HCT116 (cell line): ENCODE measurements around the gene BECN2. TPM values are rescaled to one million over a fixed set of nuclear protein-coding genes. Genes with fewer than 3 reads are reported as not detected.

Experiments used
- ATAC-seq: fragments of 200-7000 bp; cut with Tn5 transposase; 2 replicates; pipeline ENCODE4 v1.9.1; 2020; ENCODE audit warnings: mild to moderate bottlenecking, moderate library complexity
- BruUV-seq: library from RNA; stranded (reverse); fragments of 400-500 nt; replicated peaks from 2 replicates; lab custom pipeline; 2021; lab: Mats Ljungman, UMichigan
- CTCF ChIA-PET: fragments of 300-600 bp; sonication (Branson Sonifier 250); formaldehyde crosslinking; loops from one replicate; lab custom pipeline; 2021; ENCODE audit warnings: antibody characterized with exemption; lab: Charles Lee
- POLR2A ChIA-PET: fragments of 300-600, 350-600 bp; sonication (Branson Sonifier 250); formaldehyde crosslinking; loops from one replicate; lab custom pipeline; 2021; ENCODE audit warnings: antibody characterized with exemption; lab: Charles Lee
- RAD21 ChIA-PET, 2 experiments: fragments of 300-600 bp; sonication (Branson Sonifier 250); formaldehyde crosslinking; loops; one replicate each; lab custom pipeline; 2023; ENCODE audit warnings: low total read pairs in 2 of 2; ENCODE audit not compliant: uncharacterized antibody in 2 of 2, unreplicated experiment in 2 of 2, low non-redundant PET in 1 of 2; lab: Charles Lee
- DNase-seq: peaks from one replicate; pipeline ENCODE4 v3.0.0-alpha.2; 2010; ENCODE audit warnings: low read depth, low spot score
- H2AFZ ChIP-seq: fragments of 200-600 bp; shearing (Covaris generic), sonication (generic); 2 replicates; pipeline ENCODE4 v1.6.1; 2017; ENCODE audit warnings: low read depth, mixed run types, mixed read lengths, antibody characterized with exemption, low read length; ENCODE audit not compliant: poor library complexity, severe bottlenecking
- H3K27ac ChIP-seq: 2 replicates; pipeline ENCODE4 v1.5.1; 2012; ENCODE audit warnings: low read depth, low read length
- H3K27me3 ChIP-seq: fragments of 200-600 bp; sonication (generic); 2 replicates; pipeline ENCODE4 v1.6.1; 2016; ENCODE audit warnings: mixed run types, low read length, mixed read lengths; ENCODE audit not compliant: insufficient read depth
- H3K36me3 ChIP-seq, 2 experiments: fragments of 200-500 bp in 1 of 2; fragments of 200-600 bp in 1 of 2; sonication (Bioruptor generic) in 1 of 2; sonication (generic) in 1 of 2; 2 replicates each; pipeline versions ENCODE4 v1.5.1 to v1.6.1; 2014 to 2016; ENCODE audit warnings: low read length in 2 of 2, inconsistent platforms in 1 of 2, mixed read lengths in 1 of 2, mixed run types in 1 of 2; ENCODE audit not compliant: insufficient read depth in 2 of 2, control insufficient read depth in 1 of 2
- H3K4me1 ChIP-seq, 2 experiments: fragments of 200-600 bp in 1 of 2; sonication (generic) in 1 of 2; 2 replicates each; pipeline versions ENCODE4 v1.5.1 to v1.6.1; 2012 to 2017; ENCODE audit warnings: low read length in 2 of 2, inconsistent platforms in 1 of 2, mild to moderate bottlenecking in 1 of 2, mixed read lengths in 1 of 2, mixed run types in 1 of 2, moderate library complexity in 1 of 2; ENCODE audit not compliant: insufficient read depth in 2 of 2, control insufficient read depth in 1 of 2
- H3K4me2 ChIP-seq: fragments of 200-600 bp; sonication (generic); 2 replicates; pipeline ENCODE4 v1.6.1; 2017; ENCODE audit warnings: mixed run types, low read length, mixed read lengths
- H3K4me3 ChIP-seq, 2 experiments: fragments of 200-600 bp in 1 of 2; sonication (generic) in 1 of 2; replicated peaks in 1 of 2; 2 replicates each; pipeline ENCODE4 v1.5.1; 2011 to 2016; ENCODE audit warnings: low read length in 2 of 2, control low read depth in 1 of 2, low read depth in 1 of 2, mild to moderate bottlenecking in 1 of 2, mixed read lengths in 1 of 2, mixed run types in 1 of 2
- H3K79me2 ChIP-seq: fragments of 200-600 bp; sonication (generic); 2 replicates; pipeline ENCODE4 v1.6.1; 2017; ENCODE audit warnings: mild to moderate bottlenecking, mixed run types, low read length, moderate library complexity, mixed read lengths; ENCODE audit not compliant: insufficient read depth
- H3K9ac ChIP-seq: fragments of 200-600 bp; sonication (generic); 2 replicates; pipeline ENCODE4 v1.6.1; 2016; ENCODE audit warnings: low read length, mixed read lengths
- H3K9me2 ChIP-seq: fragments of 200-600 bp; sonication (generic), shearing (Covaris generic); 2 replicates; pipeline ENCODE4 v1.6.1; 2017; ENCODE audit warnings: mixed run types, mild to moderate bottlenecking, moderate library complexity; ENCODE audit not compliant: insufficient read depth
- H3K9me3 ChIP-seq, 2 experiments: fragments of 200-500 bp in 1 of 2; fragments of 200-600 bp in 1 of 2; sonication (Bioruptor generic) in 1 of 2; sonication (generic) in 1 of 2; 2 replicates each; pipeline ENCODE4 v1.6.1; 2014 to 2017; ENCODE audit warnings: low read length in 2 of 2, mixed read lengths in 2 of 2, inconsistent platforms in 1 of 2, low read depth in 1 of 2, mild to moderate bottlenecking in 1 of 2, mixed run types in 1 of 2, moderate library complexity in 1 of 2; ENCODE audit not compliant: control insufficient read depth in 1 of 2, insufficient read depth in 1 of 2
- H4K20me1 ChIP-seq: fragments of 200-600 bp; sonication (generic), shearing (Covaris generic); 2 replicates; pipeline ENCODE4 v1.6.1; 2017; ENCODE audit warnings: mixed run types, mild to moderate bottlenecking, moderate library complexity; ENCODE audit not compliant: insufficient read depth
- CEBPB ChIP-seq: IDR thresholded peaks from 2 replicates; pipeline ENCODE4 v1.6.1; 2012; ENCODE audit warnings: low read depth
- EGR1 ChIP-seq: IDR thresholded peaks from 2 replicates; pipeline ENCODE4 v1.6.1; 2012; ENCODE audit warnings: low read depth
- ELF1 ChIP-seq: IDR thresholded peaks from 2 replicates; pipeline ENCODE4 v1.6.1; 2012; ENCODE audit warnings: low read depth, borderline replicate concordance
- EZH2phosphoT487 ChIP-seq: fragments of 200-600 bp; IDR thresholded peaks from 2 replicates; pipeline ENCODE4 v1.6.1; 2018; ENCODE audit warnings: antibody characterized with exemption, borderline replicate concordance
- FOSL1 ChIP-seq: IDR thresholded peaks from 2 replicates; pipeline ENCODE4 v1.6.1; 2012; ENCODE audit warnings: low read depth
- POLR2A ChIP-seq: IDR thresholded peaks from 2 replicates; pipeline ENCODE4 v1.7.0; 2011; ENCODE audit warnings: borderline replicate concordance; ENCODE audit not compliant: insufficient read depth, insufficient read length; ENCODE audit errors: extremely low read depth
- POLR2AphosphoS5 ChIP-seq: IDR thresholded peaks from 2 replicates; pipeline ENCODE4 v1.6.1; 2011; ENCODE audit warnings: mild to moderate bottlenecking, low read depth, low read length, moderate library complexity
- SIN3A ChIP-seq: IDR thresholded peaks from 2 replicates; pipeline ENCODE4 v1.6.1; 2012; ENCODE audit warnings: low read depth
- SP1 ChIP-seq: IDR thresholded peaks from 2 replicates; pipeline ENCODE4 v1.6.1; 2012; ENCODE audit warnings: low read depth
- SRF ChIP-seq: IDR thresholded peaks from 2 replicates; pipeline ENCODE4 v1.6.1; 2012; ENCODE audit warnings: low read depth
- intact Hi-C: fragments of 100-400 bp; cut with micrococcal nuclease; formaldehyde crosslinking; loops from 2 replicates; pipeline ENCODE4 v1.10.0; 2022
- total RNA-seq: library from RNA; stranded (reverse); gene quantifications from one replicate; pipeline ENCODE4 v1.2.1, GENCODE V29; 2021; ENCODE audit not compliant: unreplicated experiment
- TF ChIP-seq, protein P1 (sequence below): IDR thresholded peaks from 2 replicates; pipeline ENCODE4 v1.6.1; 2012; ENCODE audit warnings: low read depth
- TF ChIP-seq, protein P2 (sequence below): IDR thresholded peaks from 2 replicates; pipeline ENCODE4 v1.6.1; 2012

Gene BECN2
- total RNA-seq, 1 experiment from 2014 or later = not detected

DNA sequence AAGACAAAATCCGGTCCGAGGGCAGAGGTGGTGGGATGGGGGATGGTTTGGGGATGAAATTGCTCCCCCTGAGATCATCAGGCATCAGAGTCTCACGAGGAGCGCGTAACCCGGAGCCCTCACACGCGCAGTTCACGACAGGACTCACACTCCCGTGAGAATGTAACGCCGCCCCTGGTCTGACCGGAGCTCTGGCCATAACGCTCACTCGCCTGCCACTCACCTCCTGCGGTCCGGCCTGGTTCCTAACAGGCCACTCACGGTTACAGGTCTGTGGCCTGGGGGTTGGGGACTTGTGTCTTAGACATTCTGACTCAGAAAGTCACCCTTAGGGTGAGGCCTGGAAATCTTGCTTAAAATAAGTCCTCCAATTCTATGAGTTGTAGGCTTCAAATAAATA is 21.5 kb downstream of the BECN2 start:
- no peaks in the 10 kb centered on the region for H3K9me2 ChIP-seq
- no peak overlapping the region for H3K9ac ChIP-seq
- no peaks in the 10 kb centered on the region for H3K36me3 ChIP-seq
- RAD21 ChIA-PET = no interaction called here
- no peak for DNase-seq
- no peak overlapping the region for H2AFZ ChIP-seq
- CTCF ChIA-PET = no interaction called here
- H3K9me3 ChIP-seq = no peaks in the 10 kb centered on the region
- POLR2A ChIA-PET = no interaction called here
- TF ChIP-seq SP1 (no peak), SRF (no peak), CEBPB (no peak), ELF1 (no peak), SIN3A (no peak), POLR2AphosphoS5 (no peak), POLR2A (no peak), EGR1 (no peak), EZH2phosphoT487 (no peak), FOSL1 (no peak)
- TF ChIP-seq, protein P1, sequence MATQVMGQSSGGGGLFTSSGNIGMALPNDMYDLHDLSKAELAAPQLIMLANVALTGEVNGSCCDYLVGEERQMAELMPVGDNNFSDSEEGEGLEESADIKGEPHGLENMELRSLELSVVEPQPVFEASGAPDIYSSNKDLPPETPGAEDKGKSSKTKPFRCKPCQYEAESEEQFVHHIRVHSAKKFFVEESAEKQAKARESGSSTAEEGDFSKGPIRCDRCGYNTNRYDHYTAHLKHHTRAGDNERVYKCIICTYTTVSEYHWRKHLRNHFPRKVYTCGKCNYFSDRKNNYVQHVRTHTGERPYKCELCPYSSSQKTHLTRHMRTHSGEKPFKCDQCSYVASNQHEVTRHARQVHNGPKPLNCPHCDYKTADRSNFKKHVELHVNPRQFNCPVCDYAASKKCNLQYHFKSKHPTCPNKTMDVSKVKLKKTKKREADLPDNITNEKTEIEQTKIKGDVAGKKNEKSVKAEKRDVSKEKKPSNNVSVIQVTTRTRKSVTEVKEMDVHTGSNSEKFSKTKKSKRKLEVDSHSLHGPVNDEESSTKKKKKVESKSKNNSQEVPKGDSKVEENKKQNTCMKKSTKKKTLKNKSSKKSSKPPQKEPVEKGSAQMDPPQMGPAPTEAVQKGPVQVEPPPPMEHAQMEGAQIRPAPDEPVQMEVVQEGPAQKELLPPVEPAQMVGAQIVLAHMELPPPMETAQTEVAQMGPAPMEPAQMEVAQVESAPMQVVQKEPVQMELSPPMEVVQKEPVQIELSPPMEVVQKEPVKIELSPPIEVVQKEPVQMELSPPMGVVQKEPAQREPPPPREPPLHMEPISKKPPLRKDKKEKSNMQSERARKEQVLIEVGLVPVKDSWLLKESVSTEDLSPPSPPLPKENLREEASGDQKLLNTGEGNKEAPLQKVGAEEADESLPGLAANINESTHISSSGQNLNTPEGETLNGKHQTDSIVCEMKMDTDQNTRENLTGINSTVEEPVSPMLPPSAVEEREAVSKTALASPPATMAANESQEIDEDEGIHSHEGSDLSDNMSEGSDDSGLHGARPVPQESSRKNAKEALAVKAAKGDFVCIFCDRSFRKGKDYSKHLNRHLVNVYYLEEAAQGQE = no peak
- TF ChIP-seq, protein P2, sequence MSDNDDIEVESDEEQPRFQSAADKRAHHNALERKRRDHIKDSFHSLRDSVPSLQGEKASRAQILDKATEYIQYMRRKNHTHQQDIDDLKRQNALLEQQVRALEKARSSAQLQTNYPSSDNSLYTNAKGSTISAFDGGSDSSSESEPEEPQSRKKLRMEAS = no peak
- H3K4me3 ChIP-seq = no peak overlapping the region
- H3K4me1 ChIP-seq = no peaks in the 10 kb centered on the region
- H4K20me1 ChIP-seq = no peaks in the 10 kb centered on the region
- no peaks in the 10 kb centered on the region for H3K79me2 ChIP-seq
- no TSS peak for BruUV-seq
- intact Hi-C loops = no loop called here
- no peak overlapping the region for H3K27ac ChIP-seq
- no peak overlapping the region for H3K4me2 ChIP-seq
- H3K27me3 ChIP-seq = no peaks in the 10 kb centered on the region
- no peak for ATAC-seq
